ENCODE results near the gene BIRC5.

BIRC5 gene

DNA sequence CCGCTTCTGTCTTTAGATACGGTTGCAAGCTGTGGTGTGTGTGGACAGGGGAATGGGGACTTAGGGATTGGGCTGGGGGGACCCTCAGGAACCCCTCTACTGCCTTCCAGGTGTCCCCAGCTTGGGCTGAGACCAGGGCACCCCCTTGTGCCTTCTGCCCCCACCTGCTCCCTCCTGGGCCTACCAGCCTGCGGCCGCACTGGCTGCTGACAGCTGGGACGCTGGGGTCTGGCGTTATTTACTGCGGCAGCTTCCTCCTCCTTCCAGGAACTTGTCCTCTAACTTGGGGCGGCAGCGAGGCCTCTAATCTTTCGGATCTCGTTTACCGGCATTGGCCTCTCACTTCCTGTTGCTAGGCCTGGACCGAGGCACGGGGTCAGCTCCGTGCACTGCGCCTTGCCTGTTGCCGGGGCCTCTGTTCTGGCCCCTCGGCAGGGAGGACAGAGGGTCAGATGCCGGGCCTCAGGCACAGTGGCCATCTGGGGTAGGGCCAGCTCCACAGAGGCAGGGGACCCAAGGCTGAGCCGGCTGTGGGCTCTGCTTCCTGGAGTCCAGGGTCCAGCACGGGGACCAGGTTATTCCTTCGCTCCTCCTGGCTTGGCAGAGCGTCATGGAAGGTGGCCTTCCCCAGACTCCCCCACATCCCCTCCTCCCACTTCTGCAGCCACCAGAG, 49.1 kb downstream of the BIRC5 start:
- no peak overlapping the region for H3K4me2 ChIP-seq (ENCODE audit: low read depth, low read length, poor library complexity, severe bottlenecking)

DNA sequence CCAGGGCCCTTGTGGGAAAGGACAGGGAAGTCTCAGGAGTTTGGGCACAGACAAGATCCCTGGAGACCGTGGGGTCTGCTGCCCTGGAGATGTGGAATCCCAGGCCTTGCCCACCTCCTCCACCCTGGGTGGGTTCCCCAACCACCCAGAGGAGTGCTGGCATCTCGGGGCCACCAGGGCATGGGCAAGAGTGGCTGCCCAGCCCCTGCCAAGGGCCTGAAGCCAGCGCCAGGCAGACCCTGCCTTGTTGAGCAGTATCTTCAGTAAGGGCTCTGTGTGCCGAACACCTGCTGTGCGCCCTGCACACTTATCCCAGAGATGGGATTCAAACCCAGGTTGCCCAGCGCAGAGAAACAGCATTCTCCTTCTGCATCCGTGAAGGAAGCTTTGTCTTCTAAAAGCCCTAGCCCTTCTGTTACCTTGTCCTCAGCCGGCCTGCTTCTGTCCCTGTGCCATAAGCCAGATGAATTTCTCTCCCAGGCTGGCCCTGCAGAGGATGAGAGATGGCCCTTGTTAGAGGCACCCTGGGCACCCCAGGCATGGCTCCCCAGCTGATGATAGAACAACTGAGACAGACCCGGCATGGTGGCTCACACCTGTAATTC, 49.8 kb downstream of the BIRC5 start:
- Histone ChIP-seq H3K36me3 (ENCODE audit: insufficient read depth, low read length) (no peaks in the 10 kb centered on the region), H3F3A (ENCODE audit: low read depth) (no peaks in the 10 kb centered on the region), H3K4me3 (ENCODE audit: low read length, poor library complexity, severe bottlenecking) (no peak overlapping the region), H4K20me1 (ENCODE audit: insufficient read depth, low read length, poor library complexity, severe bottlenecking) (no peaks in the 10 kb centered on the region), H3K27me3 (ENCODE audit: insufficient read depth, low read length, poor library complexity, severe bottlenecking) (no peaks in the 10 kb centered on the region), H3K4me2 (ENCODE audit: low read depth, low read length, poor library complexity, severe bottlenecking) (no peak overlapping the region), H2AFZ (ENCODE audit: low read length) (no peak overlapping the region), H3K9ac (ENCODE audit: low read depth, low read length, poor library complexity, severe bottlenecking) (no peak overlapping the region), H3K9me3 (ENCODE audit: insufficient read depth, low read depth, low read length) (no peaks in the 10 kb centered on the region), H3K4me1 (ENCODE audit: insufficient read depth, low read length, poor library complexity, severe bottlenecking) (peaks cover 7% of the 10 kb centered on the region), H3K9me2 (replicated peaks; ENCODE audit: low read depth, low read length) (no peaks in the 10 kb centered on the region), H3K79me2 (ENCODE audit: insufficient read depth, low read length) (no peaks in the 10 kb centered on the region)
- TF ChIP-seq, protein P1, sequence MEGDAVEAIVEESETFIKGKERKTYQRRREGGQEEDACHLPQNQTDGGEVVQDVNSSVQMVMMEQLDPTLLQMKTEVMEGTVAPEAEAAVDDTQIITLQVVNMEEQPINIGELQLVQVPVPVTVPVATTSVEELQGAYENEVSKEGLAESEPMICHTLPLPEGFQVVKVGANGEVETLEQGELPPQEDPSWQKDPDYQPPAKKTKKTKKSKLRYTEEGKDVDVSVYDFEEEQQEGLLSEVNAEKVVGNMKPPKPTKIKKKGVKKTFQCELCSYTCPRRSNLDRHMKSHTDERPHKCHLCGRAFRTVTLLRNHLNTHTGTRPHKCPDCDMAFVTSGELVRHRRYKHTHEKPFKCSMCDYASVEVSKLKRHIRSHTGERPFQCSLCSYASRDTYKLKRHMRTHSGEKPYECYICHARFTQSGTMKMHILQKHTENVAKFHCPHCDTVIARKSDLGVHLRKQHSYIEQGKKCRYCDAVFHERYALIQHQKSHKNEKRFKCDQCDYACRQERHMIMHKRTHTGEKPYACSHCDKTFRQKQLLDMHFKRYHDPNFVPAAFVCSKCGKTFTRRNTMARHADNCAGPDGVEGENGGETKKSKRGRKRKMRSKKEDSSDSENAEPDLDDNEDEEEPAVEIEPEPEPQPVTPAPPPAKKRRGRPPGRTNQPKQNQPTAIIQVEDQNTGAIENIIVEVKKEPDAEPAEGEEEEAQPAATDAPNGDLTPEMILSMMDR (conservative IDR thresholded peaks at IDR 0.05; ENCODE audit: low read length): no peak
- no peak for TF ChIP-seq EZH2phosphoT487 (IDR thresholded peaks at IDR 0.05; ENCODE audit: borderline replicate concordance)

More for the DNA sequence above, 49.1 kb downstream of the BIRC5 start:
- no peaks in the 10 kb centered on the region for H4K20me1 ChIP-seq (ENCODE audit: insufficient read depth, low read length, poor library complexity, severe bottlenecking)
- no peaks in the 10 kb centered on the region for H3K9me2 ChIP-seq (replicated peaks; ENCODE audit: low read depth, low read length)
- H3K9me3 ChIP-seq (ENCODE audit: insufficient read depth, low read depth, low read length): no peaks in the 10 kb centered on the region
- TF ChIP-seq, protein P1 (conservative IDR thresholded peaks at IDR 0.05; ENCODE audit: low read length): no peak
- TF ChIP-seq EZH2phosphoT487 (IDR thresholded peaks at IDR 0.05; ENCODE audit: borderline replicate concordance): no peak
- no peaks in the 10 kb centered on the region for H3F3A ChIP-seq (ENCODE audit: low read depth)
- H3K36me3 ChIP-seq (ENCODE audit: insufficient read depth, low read length): no peaks in the 10 kb centered on the region
- no peaks in the 10 kb centered on the region for H3K27me3 ChIP-seq (ENCODE audit: insufficient read depth, low read length, poor library complexity, severe bottlenecking)
- no peak overlapping the region for H3K4me3 ChIP-seq (ENCODE audit: low read length, poor library complexity, severe bottlenecking)
- no peaks in the 10 kb centered on the region for H3K79me2 ChIP-seq (ENCODE audit: insufficient read depth, low read length)
- no peak overlapping the region for H2AFZ ChIP-seq (ENCODE audit: low read length)
- H3K9ac ChIP-seq (ENCODE audit: low read depth, low read length, poor library complexity, severe bottlenecking): no peak overlapping the region
- peaks cover 11% of the 10 kb centered on the region for H3K4me1 ChIP-seq (ENCODE audit: insufficient read depth, low read length, poor library complexity, severe bottlenecking)

DNA sequence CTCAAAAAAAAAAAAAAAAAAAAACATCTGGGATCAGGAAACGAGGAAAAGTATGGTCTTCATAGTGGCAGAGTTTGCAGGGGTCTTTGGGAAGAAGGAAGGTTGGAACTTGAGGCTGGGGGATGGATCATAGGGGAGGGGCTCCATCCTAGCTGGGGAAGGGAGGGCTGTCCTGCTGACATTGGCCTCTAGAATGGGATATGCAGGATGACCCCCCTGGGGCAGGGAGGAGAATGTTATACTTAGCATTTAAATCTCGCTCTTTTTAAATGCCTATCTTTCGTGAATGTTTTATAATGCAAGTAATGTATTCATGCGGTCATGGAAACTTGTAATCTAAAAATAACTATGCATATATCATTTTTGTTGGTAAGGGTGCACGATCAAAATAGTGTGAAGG, 50.5 kb downstream of the BIRC5 start:
- Histone ChIP-seq H3K9ac (ENCODE audit: low read depth, low read length, poor library complexity, severe bottlenecking) (no peak overlapping the region), H3K4me3 (ENCODE audit: low read length, poor library complexity, severe bottlenecking) (no peak overlapping the region), H3F3A (ENCODE audit: low read depth) (no peaks in the 10 kb centered on the region), H2AFZ (ENCODE audit: low read length) (no peak overlapping the region), H3K27me3 (ENCODE audit: insufficient read depth, low read length, poor library complexity, severe bottlenecking) (no peaks in the 10 kb centered on the region), H3K9me2 (replicated peaks; ENCODE audit: low read depth, low read length) (no peaks in the 10 kb centered on the region), H4K20me1 (ENCODE audit: insufficient read depth, low read length, poor library complexity, severe bottlenecking) (no peaks in the 10 kb centered on the region), H3K4me2 (ENCODE audit: low read depth, low read length, poor library complexity, severe bottlenecking) (no peak overlapping the region), H3K4me1 (ENCODE audit: insufficient read depth, low read length, poor library complexity, severe bottlenecking) (no peaks in the 10 kb centered on the region), H3K9me3 (ENCODE audit: insufficient read depth, low read depth, low read length) (no peaks in the 10 kb centered on the region), H3K79me2 (ENCODE audit: insufficient read depth, low read length) (no peaks in the 10 kb centered on the region), H3K36me3 (ENCODE audit: insufficient read depth, low read length) (no peaks in the 10 kb centered on the region)
- TF ChIP-seq EZH2phosphoT487 (IDR thresholded peaks at IDR 0.05; ENCODE audit: borderline replicate concordance): no peak
- TF ChIP-seq, protein P1 (conservative IDR thresholded peaks at IDR 0.05; ENCODE audit: low read length): no peak
